Activated CD8-positive, alpha-beta memory T cell treated with anti-CD3 and anti-CD28 coated beads, Interleukin-2, amount 50 U/mL, for 1 hour (primary cell): ENCODE measurements around the gene C15orf39.

Experiments used
- DNase-seq: peaks from one replicate; pipeline ENCODE4 v3.0.0-alpha.2; 2020; ENCODE audit errors: extremely low read depth

Gene C15orf39

DNA sequence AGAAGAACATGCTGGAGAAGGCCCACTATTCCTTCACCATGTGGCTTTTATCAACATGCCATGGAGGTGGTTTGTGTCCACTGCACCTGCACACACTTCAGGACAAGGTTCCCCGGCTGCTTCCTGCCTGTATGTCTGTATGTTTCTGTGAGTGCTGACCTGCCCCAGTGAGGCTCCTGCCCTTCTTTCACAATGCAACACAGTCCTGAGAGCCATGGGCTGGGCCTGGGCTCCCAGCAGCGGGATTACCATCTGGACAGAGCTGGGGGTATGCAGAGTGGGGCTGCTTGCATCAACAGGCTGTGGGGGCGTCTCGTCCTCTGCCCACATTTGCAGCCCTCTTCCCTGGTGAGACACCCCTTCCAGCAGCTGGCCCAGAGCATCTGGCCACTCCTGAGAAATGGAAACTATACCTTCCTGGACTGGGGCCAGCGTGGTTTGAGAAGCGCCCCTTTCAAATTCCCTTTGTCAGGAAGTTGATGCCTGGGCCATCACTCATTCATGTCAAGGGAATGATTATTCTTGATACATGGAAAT lies 29.3 kb upstream of the C15orf39 start:
- DNase-seq = no peak

DNA sequence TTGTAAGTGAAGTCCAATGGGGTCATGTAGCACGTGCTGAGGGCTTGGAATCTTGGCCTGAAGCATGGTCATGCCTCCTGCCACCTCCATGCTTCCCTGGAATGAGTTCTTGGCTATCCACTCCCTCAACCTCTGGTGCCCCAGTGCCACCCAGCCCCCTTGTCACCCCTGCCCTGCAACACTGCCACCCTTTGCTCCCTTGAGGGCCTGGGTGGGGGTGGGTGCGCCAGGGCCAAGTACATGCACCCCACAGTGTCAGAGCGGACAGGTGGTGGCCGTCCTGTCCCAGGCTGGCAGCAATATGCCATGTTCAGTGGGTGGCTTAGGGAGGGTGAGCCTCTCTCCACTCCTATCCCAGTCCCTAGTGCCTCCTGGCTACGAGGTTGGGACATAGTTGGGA lies 27.6 kb upstream of the C15orf39 start:
- DNase-seq = no peak

DNA sequence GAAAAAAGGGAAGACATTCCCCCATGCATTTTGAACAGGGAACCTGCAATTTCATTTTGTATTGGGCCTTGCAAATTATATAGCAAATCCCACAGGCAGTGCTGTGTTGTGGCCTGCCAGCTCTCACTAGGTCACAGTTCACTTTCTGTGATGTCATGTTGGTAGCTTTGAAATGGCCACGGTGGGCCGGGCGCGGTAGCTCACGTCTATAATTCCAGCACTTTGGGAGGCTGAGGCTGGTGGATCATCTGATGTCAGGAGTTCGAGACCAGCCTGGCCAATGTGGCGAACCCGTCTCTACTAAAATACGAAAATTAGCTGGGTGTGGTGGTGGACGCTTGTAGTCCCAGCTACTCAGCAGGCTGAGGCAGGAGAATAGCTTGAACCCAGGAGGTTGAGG lies 27.0 kb upstream of the C15orf39 start:
- no peak for DNase-seq

DNA sequence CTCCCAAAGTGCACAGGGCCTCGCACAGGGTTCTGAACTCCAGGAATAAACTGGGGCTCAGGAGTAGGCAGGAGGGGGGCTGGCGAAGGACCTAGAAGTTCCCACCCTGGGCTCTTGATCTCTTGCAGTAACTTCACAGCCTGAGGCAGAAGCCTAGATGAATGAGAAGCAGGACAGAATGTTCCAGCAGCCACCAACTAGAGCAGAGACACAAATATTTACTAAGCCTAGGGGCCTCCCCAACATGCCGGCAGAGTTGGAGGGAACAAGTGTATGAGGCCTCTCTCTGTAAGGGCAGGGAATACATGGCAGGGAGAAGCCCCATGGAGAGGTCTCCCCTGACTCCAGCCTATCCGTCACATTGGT lies 25.3 kb upstream of the C15orf39 start:
- DNase-seq = no peak

DNA sequence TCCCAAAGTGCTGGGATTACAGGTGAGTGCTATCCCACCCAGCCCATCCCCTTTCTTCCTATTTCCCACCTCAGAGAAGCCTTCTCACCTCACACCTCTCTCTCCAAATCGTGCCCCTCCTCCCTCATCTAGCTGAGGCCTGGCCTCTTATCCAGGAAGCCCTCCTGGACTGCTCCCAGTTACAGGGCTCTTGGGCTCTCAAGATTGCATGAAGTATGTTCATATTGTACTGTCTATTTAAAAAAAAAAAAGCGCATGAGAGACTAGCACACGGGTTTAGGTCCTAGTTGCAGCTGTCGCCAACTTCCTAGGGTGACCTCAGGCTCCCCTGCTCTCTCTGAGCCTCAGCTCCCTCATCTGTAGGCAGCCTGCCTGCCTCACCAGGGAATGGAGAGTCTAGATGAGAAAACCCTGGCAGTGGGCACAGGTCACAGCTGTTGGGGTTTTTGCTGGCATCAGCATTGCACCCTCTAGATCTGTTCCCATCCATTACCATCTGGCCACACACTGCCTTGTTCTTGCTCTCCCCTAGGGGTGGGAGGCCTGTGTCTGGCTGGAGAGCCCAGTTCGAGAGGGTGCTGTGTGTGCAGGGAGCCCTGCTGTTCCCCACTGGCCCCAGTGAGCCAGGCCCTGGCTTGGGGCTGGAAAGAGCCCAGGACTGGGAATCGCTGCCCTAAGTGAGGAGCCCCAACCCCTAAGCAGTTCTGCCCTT lies 24.2 kb upstream of the C15orf39 start:
- DNase-seq = no peak

DNA sequence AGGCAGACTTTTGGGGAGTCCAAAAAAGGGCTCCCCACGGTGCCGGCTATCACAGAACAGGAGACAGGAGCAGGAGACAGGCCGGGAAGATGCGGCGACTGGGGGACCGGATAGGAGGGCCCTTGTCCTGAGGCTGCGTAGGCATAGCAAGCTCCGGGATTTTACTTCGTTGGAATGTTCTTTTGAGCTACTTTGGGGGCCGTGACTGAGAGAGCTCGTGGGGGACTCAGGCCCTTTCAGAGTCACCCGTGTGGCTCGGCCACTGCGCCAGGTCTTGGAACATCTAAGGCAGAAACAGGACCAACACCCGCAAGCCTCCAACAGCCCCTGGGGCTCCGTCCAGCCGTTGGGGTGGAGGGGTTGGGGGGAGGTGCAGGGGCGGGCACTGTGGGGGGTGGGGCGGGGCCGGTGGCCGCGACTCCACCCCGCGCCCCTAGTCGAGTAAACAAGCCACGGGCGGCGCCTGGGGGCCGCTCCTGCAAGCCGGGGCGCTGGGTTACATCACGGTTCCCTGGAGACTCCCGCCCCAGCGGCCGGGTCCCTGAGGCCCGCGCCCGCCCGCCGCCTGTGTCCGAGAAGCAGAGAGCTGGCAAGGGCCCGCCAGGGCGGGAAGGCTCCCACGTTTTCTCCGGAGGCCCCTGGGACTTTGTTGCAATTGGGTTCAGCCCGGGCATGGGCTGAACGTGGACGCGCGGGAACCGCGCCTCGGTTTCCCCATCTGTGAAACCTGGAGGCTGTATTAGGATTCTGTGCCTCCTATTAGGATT lies 23.3 kb upstream of the C15orf39 start:
- DNase-seq = no peak

DNA sequence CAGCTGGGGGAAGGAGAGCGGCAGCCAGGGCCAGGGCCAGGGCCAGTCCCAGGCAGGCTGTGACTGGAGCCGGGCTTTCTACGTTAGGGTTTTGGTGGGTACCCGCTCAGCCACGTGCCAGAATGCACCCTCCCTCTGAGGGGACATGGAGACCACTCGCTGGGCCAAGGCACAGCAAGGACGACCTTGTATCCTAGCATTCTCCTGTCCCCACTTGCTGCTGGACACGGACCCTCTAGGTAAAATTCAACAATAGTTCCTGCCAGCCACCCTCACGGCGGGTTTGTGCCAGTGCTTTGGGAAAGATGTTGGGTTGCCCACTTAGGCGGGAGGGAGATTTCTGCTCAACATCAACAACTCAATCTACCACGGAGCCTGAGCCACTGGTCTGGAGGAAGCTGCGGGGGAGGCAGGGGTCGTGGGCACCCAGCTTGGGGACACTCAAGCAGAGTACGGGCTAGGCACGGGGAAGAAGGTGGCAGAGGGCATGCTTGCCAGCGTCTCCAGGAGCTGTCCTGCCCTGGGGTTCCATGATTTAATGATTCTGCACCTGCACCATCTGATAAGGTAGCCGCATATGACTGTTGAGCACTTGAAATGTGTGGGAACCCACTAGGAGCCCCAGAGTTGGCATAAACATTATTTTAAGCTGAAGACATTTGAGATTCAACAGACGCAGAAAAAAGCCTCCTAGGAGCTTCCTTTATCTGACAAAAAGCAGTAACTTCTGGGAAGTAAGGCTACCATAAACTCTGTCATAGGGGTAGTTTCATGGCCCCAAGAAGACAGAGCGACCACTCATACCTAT lies 22.5 kb upstream of the C15orf39 start:
- no peak for DNase-seq

DNA sequence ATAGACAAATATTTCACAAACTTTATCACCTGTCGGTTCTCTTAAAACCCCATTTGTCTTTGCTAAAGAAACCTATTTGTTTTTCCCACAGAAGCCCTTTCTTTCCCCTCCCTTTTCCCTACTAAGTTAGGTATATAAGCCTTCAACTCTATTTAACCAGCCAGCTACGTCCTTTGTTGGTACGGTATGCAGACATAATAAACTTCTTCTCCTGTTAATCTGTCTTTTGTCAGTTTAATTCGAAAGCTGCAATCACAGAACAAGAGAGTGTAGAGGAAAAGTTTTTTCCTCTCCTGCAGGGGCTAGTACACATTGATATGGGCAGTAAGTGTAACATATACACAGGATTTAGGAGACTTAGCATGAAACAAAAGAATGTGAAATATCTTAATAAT lies 21.9 kb upstream of the C15orf39 start:
- no peak for DNase-seq

DNA sequence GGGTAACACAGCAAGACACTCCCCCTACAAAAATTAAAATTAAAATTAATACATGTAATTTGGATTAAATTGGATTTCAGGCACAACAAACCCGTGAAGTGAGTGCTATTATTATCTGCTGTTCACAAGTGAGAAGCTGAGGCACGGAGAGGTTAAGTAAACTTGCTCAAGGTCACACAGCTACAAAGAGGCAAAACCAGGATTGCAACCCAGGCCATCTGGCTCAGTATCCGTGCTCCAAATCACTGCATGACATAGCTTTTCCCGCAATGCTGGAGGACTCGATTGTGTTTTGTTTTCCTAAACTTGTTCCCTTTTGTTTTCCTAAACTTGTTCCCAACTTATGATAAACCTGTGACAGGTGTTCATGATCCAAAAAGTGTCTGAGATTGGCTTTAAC lies 19.9 kb upstream of the C15orf39 start:
- no peak for DNase-seq

DNA sequence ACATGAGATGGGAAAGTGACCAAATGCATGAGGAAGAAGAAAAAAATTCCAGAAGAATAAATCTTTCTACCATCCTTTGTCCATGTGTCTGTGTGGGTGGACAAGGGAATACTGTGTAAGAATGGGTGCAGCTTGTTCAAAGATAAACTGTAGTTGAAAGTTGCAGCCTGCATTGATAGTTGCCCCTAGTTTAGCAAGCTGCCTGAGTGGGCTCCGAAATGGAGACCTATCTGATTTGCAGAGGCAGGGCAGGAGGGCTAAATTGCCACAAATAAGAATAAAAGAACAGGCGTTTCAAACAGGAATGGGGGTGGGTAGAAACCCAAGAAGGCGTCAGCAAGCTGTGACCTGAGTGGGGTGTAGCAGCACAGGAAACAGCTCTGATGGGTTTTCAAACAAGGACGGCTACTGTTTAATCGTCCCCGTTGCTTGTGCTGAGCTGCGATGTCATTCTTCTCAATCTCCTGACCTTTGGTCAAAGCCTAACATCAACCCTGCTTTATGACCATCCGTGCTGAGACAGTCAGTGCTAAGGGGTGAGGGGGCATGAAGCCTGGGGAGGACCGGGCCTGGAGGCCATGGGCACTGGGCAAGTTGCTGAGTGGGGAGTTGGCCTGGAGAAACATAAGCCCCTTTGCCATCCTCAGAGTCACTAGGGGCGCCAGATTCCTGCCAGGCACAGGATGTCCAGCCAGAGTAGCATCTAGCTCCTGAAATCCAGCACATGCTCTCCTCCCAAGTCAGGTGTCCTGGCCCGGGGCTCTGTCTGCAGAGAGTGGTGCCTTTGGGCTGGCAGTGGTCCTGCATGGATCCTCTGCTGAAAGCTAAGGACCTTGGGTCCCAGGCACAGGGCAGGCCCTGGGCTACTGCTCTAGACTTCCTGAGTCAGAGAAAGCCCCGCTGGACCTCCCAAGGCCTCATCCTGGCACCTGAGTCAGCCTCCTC lies 19.2 kb upstream of the C15orf39 start:
- DNase-seq = no peak

DNA sequence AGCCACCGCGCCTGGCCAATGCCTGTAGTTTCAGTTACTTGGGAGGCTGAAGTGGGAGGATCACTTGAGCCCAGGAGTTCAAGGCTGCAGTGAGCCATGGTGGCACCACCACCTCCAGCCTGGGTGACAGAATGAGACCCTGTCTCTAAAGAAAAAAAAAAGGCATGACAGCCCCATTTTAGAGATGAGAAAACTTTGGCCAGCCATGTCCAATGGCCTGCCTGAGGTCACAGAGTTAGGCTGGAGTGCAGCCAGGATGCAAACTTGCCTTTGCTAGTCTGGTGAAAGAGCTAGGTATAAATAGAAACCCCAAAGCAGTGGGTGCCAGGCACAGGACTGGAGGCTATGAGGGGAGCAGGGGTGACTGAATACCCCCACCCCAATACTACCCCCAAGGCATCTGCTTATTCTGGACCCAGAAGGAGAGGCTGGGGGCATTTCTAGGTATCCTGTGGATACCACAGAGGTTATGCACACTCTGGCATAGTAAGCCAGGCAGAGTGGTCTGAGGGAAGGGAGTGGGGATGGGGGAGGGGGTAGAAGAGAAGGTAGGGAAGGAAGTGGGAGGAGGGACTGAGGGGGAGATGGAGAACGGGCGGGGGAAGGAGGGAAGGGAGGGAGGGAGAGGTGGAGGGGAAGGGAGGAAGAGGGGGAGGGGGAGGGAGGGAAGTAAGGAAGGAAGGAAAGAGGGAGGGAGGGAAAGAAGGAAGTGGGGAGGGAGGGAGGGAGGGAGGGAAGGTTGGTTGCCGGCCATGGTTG lies 16.2 kb upstream of the C15orf39 start:
- no peak for DNase-seq

DNA sequence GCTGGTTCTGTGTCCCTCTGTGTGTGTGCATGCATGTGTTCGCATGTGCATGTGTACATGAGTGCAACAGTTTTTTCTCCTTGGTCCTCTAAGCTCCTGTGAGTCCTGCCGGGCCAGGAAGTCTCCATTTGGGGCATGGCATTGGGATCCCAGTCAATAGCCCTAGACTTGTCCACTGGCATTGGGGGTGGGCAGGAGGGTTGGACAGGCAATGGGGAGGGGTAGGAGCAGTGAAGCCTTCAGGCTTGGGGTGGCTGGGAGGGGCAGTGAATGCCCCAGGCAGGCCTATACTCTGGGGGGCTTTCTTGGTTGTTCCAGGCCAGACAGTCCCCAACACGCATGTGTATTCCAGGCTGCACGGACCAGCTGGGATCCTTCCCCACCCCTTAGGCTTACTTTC lies 15.6 kb upstream of the C15orf39 start:
- DNase-seq = no peak

DNA sequence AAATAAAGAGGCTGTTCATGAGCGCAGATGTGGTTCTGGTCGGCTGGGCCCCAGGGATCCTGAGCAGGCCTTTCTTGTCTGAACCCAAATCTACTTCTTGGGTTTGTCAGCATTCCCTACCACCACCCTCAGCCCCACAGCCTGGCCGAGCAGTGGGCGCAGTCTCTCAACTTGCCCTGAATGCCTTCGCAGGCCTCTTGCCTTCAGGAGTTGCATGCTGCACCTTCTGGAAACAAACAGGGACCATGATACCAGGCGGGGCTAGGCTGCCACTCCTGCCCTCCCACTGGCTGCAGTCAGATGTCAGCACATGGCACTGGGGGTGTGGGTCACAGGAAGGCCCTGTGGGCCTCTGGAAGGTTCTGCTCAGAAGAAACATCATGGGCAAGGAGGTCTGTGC lies 13.2 kb upstream of the C15orf39 start:
- no peak for DNase-seq

DNA sequence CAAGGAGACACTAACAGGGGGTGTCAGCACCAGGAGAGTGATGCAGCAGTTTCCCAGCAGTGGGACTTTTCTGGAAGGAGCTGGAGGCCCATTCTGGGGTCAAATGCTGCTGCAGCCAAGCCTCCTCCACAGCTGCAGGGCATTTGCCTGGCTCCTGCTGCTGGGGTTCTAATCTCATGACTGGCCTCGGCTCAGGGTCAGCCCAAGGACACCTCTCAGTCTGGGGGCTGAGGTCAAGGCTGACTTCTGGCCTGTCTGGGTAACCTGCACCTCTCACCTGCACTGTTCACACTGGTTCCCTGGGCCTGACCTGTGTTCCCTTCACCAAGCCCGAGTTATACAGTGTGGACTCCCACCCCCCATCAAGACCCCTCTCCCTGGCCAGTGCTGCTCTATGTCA lies 10.4 kb upstream of the C15orf39 start:
- DNase-seq = no peak

DNA sequence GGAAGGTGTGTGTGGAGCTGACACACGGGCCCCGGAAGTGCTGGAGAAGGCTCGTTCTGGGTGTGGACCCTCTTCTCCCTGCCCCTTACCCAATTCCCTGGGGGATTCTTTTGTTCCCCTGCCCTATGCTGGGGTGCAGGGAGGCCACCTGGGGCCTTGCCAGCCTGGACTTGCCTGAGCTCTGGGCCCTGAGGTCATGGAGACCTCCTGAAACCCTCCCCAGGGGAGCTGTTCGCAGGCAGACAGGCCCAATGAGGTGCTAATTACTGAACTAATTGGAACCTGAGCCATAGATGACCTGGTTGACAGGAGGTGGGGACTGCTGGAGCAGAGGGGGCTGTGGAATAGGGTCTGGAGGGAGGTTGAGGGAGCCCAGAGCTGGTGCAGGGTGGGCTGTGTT lies 9.4 kb upstream of the C15orf39 start:
- DNase-seq = no peak

DNA sequence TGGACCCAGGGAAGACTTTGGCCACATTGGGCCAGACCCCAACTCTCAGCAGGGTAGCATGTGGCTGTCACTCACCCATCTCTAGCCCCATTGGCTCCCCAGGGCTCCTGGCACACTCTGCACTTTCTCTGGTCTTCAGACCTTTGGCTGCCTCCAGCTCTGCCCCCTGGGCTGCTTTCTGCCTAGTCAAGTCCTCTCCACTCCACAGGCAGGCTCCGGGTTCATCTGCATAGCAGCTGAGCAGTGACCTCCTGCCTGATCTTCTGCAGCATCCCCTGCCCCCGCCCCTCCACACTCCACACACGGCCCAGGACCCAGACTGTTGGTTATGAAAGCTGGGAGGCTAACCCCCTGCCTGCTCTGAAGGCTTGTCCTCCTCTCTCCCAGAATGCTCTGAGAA lies 8.4 kb upstream of the C15orf39 start:
- no peak for DNase-seq

DNA sequence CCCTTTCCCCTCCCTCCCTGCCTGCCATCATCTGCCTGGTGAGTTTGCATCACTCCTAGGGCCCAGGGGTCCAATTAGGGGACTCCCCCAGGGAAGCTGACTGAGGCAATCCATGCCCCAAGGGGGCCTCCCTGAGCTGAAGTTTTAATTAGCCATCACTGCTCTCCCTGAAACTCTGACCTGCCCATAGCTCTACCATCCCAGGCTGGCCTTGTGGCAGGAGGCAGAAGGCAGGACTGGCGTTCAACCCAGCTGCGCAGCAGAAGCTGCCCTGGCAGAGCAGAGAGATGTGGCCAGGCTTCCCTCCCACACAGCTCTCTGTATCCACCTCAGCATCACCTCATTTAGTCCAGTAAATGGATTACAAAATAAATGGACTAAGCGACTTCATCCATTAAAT lies 7.7 kb upstream of the C15orf39 start:
- DNase-seq = no peak

DNA sequence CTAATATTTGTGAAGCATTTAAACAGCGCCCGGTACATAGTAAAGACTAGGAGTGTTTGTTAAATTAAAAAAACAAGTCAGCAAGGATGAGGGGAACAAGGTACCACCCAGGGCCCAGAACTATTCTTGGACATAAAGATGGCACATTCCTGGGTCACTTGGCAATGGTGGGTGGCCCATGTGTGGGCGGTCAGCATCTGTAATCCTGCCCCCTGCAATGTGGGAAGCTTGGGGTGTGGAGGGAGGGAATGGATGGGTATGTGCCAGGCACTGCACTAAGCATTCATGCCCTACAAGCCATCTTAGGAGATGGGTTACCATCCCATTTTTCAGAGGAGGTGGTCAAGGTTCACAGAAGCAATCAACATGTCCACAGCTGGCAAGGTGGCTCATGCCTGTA lies 7.3 kb upstream of the C15orf39 start:
- no peak for DNase-seq

DNA sequence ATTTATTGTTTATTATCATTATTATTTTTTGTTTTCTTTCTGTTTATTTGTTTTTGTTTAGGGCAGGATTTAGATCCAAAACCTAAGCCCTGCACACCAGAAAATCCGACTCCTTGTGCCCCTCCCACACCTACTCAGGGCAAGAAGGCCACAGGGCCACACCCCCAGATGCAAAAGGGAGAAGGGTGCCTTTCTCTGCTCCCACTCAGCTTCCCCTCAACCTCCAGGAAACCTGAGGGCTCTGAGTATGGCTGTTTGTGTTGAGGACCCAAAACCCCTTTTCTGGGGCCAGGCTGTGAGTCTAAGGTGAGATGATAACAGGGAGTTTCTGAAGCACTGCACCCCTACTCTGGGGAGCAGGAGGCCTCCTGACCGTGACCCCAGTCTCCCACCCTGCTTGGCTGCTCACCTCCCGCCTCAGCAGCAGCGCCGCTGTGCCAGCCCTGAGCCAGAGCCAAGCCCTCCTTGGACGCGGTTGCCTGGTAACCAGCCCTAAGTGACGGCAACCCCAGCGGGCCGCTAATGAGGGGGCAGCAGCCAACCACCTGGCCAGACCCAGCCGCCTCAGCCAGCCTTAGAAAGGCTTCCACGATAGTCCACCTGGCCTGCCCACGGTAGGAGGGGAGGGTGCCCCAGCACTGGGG lies 6.4 kb upstream of the C15orf39 start:
- DNase-seq = no peak

DNA sequence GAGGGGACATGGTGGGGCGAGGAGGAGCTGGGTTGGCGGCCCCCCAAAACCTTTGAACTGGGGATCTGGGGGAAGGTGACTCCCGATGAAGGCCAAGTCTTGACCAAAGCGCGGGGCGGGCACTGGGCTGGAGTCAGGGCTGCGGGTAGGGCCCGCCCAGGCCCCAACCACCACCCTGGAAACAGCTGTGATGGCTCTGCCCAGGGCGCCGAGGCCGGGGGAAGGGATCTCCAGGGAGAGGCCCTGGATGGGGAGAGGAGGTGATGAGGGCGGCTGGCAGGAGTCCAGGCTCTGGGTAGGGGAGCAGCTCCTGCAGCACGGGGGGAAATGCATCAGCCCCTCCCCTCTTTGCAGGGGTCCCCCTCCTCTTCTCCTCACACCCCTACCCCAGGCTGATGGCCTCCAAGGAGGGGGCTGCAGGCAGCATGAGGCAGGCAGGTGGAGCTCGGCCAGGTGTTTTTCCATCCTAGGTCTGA lies 5.9 kb upstream of the C15orf39 start:
- no peak for DNase-seq
